Natural killer cell (primary cell): ENCODE measurements around the gene RNF213. TPM values are rescaled to one million over a fixed set of nuclear protein-coding genes. Genes with fewer than 3 reads are reported as not detected.

ENCODE experiments used
- ATAC-seq, 3 donors: fragments of 150-1000 bp in 2 of 3; fragments of 200-7000 bp in 1 of 3; cut with Tn5 transposase; 1 replicate in 1 of 3; 2 replicates in 2 of 3; pipeline ENCODE4 v1.10.0; 2021; ENCODE audit warnings: mild to moderate bottlenecking in 2 of 3, moderate library complexity in 2 of 3
- DNase-seq, 2 donors: peaks; one replicate each; pipeline versions ENCODE4 v3.0.0 to v3.0.0-alpha.2; 2013 to 2021; ENCODE audit warnings: mixed read lengths in 1 of 2
- H3K27ac ChIP-seq: one replicate; pipeline ENCODE4 v1.5.1; 2013; ENCODE audit warnings: mild to moderate bottlenecking, low read length
- H3K27me3 ChIP-seq: one replicate; pipeline ENCODE4 v1.6.1; 2013; ENCODE audit warnings: low read length; ENCODE audit not compliant: control insufficient read depth, insufficient read depth
- H3K36me3 ChIP-seq: one replicate; pipeline ENCODE4 v1.6.1; 2013; ENCODE audit warnings: low read length; ENCODE audit not compliant: control insufficient read depth, insufficient read depth
- H3K4me1 ChIP-seq: one replicate; pipeline ENCODE4 v1.6.1; 2013; ENCODE audit warnings: low read length; ENCODE audit not compliant: control insufficient read depth, insufficient read depth
- H3K4me3 ChIP-seq: one replicate; pipeline ENCODE4 v1.5.1; 2013; ENCODE audit warnings: low read length
- H3K9me3 ChIP-seq: one replicate; pipeline ENCODE4 v1.6.1; 2013; ENCODE audit warnings: low read length; ENCODE audit not compliant: control insufficient read depth, insufficient read depth
- H3K27ac Mint-ChIP-seq, 2 donors: one replicate each; pipeline ENCODE4 v1.8.0; 2022; ENCODE audit warnings: mild to moderate bottlenecking in 2 of 2, mixed read lengths in 2 of 2, moderate library complexity in 1 of 2
- H3K27me3 Mint-ChIP-seq, 2 donors: one replicate each; pipeline ENCODE4 v1.8.0; 2022; ENCODE audit warnings: low read depth in 2 of 2, mixed read lengths in 2 of 2
- H3K36me3 Mint-ChIP-seq: one replicate; pipeline ENCODE4 v1.8.0; 2022; ENCODE audit warnings: mixed read lengths
- H3K4me1 Mint-ChIP-seq, 2 donors: one replicate each; pipeline ENCODE4 v1.8.0; 2022; ENCODE audit warnings: mixed read lengths in 2 of 2
- H3K4me3 Mint-ChIP-seq: one replicate; pipeline ENCODE4 v1.8.0; 2022; ENCODE audit warnings: mild to moderate bottlenecking, moderate library complexity, mixed read lengths
- H3K9me3 Mint-ChIP-seq, 2 donors: one replicate each; pipeline ENCODE4 v1.8.0; 2022; ENCODE audit warnings: mixed read lengths in 2 of 2
- CTCF ChIP-seq: fragments of 200-600 bp; IDR thresholded peaks from one replicate; pipeline ENCODE4 v1.8.0; 2022; ENCODE audit warnings: antibody characterized with exemption
- WGBS: methylation state at CpG from one replicate; pipeline ENCODE4 v1.1.7; 2013; ENCODE audit warnings: missing lambda C conversion rate; ENCODE audit not compliant: insufficient coverage; 5-methylcytosine and 5-hydroxymethylcytosine counted together
- intact Hi-C: fragments of 100-400 bp; cut with micrococcal nuclease; formaldehyde crosslinking; loops from one replicate; pipeline ENCODE4 v1.14.2; 2022
- total RNA-seq, 4 donors: library from RNA; stranded (reverse); fragments of 120-200 nt in 1 of 4; gene quantifications; one replicate each; pipeline versions ENCODE4 v1.2.3 to v1.2.4, GENCODE V29; 2013 to 2022

Gene RNF213
- total RNA-seq, 3 donors from 2014 or later (not counting 1 experiment from before 2014, with no cell fraction given), result 929 to 1,120 (median 1,060) TPM

GRCh38 chr17:80362428-80363119, 101.9 kb downstream of the RNF213 start:
- Histone ChIP-seq H3K36me3 (peaks cover 97% of the 10 kb centered on the region), H3K27me3 (no peaks in the 10 kb centered on the region), H3K9me3 (no peaks in the 10 kb centered on the region), H3K4me1 (no peaks in the 10 kb centered on the region), H3K4me3 (no peak overlapping the region), H3K27ac (no peak overlapping the region)
- H3K27ac Mint-ChIP-seq, result no peak overlapping the region
- peaks cover 17% of the 10 kb centered on the region for H3K36me3 Mint-ChIP-seq
- no peaks in the 10 kb centered on the region for H3K27me3 Mint-ChIP-seq
- ATAC-seq, result no peak
- 92% methylated on average over 18 of the region's 18 CpGs for WGBS
- H3K4me1 Mint-ChIP-seq, result no peaks in the 10 kb centered on the region
- TF ChIP-seq CTCF, result no peak
- no peak overlapping the region for H3K4me3 Mint-ChIP-seq
- H3K9me3 Mint-ChIP-seq, result no peaks in the 10 kb centered on the region
- intact Hi-C loops, result no loop called here
- no peak for DNase-seq

- no peak overlapping the region for H3K4me3 Mint-ChIP-seq
- H3K27ac Mint-ChIP-seq, result no peak overlapping the region
- H3K27me3 Mint-ChIP-seq, result no peaks in the 10 kb centered on the region
- peaks cover 22% of the 10 kb centered on the region for H3K36me3 Mint-ChIP-seq
- ATAC-seq (no peak), DNase-seq (no peak)
- Histone ChIP-seq H3K27ac (no peak overlapping the region), H3K4me1 (no peaks in the 10 kb centered on the region), H3K27me3 (no peaks in the 10 kb centered on the region), H3K9me3 (no peaks in the 10 kb centered on the region), H3K36me3 (peaks cover 97% of the 10 kb centered on the region), H3K4me3 (no peak overlapping the region)
- H3K4me1 Mint-ChIP-seq, result no peaks in the 10 kb centered on the region
- no peak for TF ChIP-seq CTCF
- intact Hi-C loops, result no loop called here
- no peaks in the 10 kb centered on the region for H3K9me3 Mint-ChIP-seq
- WGBS, result 97% methylated on average over 12 of the region's 12 CpGs
These were observed 102.5 kb downstream of the RNF213 start for GRCh38 chr17:80363120-80363515.

- Histone ChIP-seq H3K27ac (no peak overlapping the region), H3K27me3 (no peaks in the 10 kb centered on the region), H3K4me1 (no peaks in the 10 kb centered on the region), H3K4me3 (no peak overlapping the region), H3K9me3 (no peaks in the 10 kb centered on the region), H3K36me3 (peaks cover 97% of the 10 kb centered on the region)
- ATAC-seq (peak in 1 of 3 donors; percentile 4), DNase-seq (no peak)
- H3K27ac Mint-ChIP-seq, result peak overlapping the region in 1 of 2 donors; percentile 10
- peaks cover 25% of the 10 kb centered on the region for H3K36me3 Mint-ChIP-seq
- no peak overlapping the region for H3K4me3 Mint-ChIP-seq
- 98% methylated on average over 28 of the region's 28 CpGs for WGBS
- intact Hi-C loops, result no loop called here
- TF ChIP-seq CTCF, result no peak
- H3K9me3 Mint-ChIP-seq, result no peaks in the 10 kb centered on the region
- no peaks in the 10 kb centered on the region for H3K27me3 Mint-ChIP-seq
- no peaks in the 10 kb centered on the region for H3K4me1 Mint-ChIP-seq
These were observed 103.0 kb downstream of the RNF213 start for GRCh38 chr17:80363518-80364090.
